ENCODE measurements around the gene RPRD1B.

DNA sequence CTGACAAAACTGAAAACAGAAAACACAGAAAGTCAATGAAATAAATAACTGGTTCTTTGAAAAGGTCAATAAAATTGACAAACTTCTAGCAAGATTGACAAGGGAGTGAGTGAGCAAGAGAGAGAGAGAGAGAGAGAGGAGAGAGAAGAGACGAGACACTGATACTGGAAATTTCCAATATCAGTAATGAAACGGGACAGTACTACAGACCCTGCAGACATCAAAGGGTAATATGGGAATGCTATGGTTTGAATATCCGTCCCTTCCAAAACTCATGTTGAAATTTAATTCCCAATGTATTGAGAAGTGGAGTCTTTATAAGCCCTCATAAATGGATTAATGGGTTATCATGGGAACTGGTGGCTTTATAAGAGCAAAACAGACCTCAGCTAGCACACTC is 4.1 kb upstream of the RPRD1B start:
- TF ChIP-seq TAF1 (IDR thresholded peaks at IDR 0.05; ENCODE audit: borderline replicate concordance, low read depth, low read length) = no peak
- TF ChIP-seq POLR2A (IDR thresholded peaks at IDR 0.05; ENCODE audit: low read depth, low read length) = no peak
